NCI-H748 treated with DMSO at 0.1 percent for 48 hours (cell line): ENCODE results near the gene IRF5.
"Not testable (repeated sequence)": the region's sequence is repeated elsewhere in the genome, so short reads cannot be mapped to it uniquely, and the experiment has no call there.

ENCODE experiments used
- DNase-seq: peaks from one replicate; lab custom pipeline; 2025; lab: John Stamatoyannopoulos, UW

The IRF5 gene

DNA sequence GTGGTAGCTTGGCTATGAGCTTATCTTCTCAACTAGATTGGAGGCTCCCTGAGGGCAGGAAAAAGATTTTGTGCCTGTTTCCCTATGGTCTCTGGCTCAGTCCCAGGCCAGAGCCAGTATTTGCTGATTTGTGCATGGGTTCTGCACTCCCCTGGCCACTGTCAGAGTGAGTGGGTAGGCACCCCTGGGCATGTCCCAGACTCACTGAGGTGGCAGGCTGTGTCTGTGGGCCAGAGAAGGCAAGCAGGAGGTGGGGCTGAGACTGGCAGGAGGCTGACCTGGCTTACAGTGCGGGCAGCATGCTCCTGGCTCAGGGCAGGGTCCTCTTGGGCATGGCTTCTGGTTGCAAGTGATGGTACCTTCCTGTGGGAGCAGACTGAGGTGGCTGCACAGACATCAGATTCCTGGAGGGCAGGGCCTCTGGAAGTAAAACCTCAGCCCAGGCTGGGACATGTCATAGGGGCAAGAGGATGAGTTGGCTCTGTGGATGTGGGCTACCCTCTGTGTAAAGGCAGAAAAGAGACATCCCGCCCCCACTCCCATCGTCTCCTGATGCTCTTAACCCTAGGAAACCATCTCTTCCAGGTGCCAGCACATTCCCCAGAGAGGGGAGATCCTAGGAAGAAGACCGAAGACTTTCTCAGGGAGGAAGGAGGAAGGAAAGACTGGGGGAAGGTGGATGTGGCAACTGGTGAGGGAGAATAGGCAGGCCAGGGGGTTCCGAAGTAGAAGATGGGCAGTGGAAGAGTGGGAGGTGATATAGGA is 31.5 kb upstream of the IRF5 start:
- no peak for DNase-seq

DNA sequence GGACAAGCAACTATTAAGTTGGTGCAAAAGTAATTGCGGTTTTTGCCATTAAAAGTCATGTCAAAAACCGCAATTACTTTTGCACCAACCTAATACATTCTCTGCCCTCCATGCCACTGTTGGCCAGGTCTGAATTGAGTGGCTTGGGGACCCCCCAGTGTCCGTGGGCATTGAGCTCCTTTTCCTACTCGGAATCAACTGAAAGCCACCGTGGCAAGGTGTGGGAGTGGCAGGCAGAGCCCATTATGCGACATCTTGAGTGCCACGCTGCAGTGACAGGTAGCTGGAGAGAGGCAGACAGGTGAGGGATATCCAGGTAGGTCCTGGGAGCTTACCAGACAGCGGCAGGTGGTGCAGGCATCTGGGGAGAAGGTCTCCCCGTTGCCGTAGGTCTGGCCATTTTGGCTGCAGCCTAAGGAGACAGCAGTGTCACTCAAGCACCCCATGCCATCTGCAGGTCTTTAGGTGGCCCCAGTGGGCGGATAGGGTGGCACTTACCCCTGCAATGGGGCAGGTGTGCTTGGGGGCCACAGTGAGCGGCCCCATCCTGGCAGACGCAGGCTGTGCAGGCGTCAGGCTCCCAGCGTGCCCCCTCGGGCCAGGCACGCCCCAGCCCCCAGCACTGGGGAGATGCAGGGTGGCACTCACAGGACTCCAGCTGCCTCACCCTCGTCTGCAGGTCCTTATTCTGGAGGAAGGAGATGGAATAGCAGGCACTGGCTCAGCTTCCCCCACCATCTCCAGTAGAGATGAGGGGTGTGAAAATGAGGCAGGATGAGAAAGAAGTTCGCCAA is 30.8 kb upstream of the IRF5 start:
- no peak for DNase-seq

DNA sequence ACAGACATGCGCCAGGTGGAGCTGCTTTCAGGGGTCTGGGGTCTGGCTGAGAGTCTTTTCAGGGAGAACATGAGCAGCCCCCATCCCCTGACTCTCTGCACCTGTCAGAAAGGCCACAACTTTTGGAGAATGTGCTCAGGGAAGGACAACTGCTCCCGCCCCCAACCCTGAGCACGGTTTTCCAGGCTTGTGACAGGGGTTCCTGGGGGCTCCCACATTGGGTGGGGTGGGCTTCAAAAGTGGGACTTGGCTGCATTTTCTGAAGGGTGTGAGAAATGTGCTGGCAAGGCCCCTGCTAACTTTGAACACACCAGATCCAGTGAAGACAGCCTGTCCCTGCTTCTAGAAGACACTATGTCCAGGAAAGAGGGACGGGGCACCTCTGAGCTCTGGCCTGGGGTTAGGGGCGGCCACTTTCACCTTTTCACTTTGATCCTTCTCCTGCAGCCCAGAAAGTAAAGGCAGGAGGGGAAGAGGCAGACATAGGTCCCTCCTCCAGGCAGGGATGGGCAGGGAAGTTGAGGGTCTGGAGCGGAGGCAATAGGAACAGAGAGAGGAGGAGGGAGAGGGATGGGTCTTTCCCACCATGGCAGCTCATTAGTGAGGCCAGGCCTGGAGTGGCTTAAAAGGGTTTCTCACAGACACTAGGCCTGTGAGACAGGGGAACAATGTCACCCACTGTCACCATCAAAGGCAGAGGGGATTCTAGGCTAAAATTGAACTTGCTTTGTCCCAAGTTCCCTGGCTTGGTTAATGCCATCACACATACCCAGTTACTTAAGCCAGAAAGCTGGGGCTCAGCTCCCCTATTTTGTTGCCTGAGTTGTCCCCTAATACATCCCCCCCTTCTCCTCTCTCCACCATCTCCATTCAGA is 28.7 kb upstream of the IRF5 start:
- DNase-seq, result no peak

DNA sequence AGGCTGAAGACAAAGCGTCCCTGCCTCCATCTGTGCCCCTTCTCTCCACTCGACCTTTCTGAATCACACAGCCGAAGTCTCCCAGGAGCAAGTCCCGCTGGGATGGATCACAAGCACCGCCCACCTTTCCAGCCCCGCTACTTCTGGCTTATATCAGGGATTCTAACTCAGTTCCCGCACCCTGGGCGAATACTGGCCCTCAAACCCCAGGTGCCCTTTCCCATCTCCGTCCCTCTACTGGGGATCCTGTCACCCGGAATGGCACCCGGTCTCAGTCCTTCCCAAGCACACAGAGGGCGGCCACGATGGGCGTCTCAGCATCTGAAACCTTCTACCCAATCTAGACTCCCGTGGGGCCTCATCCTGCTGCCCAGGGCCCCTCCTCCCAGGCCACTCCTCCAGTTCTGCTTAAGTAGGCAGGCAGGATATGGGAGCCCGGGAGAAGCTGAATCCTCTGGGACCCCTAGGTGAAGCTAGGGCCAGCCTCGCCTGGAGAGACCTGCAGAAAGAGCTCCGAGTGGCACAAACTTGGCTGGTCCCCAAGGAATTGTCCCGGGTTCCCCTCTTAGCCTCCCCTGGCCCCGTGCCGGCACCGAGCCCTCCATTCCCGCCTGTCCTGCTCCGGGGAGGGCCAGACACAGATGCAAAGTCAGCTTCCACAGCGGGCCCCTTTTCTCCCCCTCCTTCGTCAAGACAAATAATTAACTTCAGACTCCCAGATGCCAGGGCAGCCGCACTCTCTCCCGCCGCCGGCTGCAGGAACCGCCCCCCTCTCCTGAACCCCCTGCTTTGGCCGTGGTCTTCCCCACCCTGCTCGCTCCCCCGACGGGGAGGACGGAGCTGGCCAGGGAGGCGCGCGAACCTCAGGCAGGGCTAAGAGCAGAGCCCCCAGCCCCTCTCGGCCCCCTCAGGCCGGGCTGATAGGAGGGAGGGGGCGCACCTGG is 27.8 kb upstream of the IRF5 start:
- DNase-seq, result no peak

DNA sequence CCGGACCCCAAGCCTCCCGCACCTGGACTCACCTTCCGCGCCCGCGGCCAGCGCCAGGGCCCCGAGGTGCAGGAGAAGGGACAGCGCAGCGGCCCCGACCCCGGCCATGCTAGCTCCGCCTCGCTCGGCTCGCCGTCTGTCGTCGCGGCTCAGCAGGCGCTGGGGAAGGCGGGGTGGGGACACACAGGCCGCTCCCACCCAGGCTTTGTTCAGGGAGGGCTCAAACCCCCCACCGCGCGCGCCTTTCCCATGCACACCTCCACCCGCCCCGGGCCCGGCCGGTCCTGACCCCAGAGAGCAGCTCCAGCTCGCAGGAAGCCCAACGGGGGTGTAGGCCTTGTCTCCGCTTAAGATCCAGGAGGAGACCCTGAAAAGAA is 27.2 kb upstream of the IRF5 start, which contains the start of gene KCP:
KCP (minus strand) TSS at position 141 of the 377 bp plus-strand sequence; CDS start at position 108, 33 bp downstream.
- DNase-seq, result no peak

DNA sequence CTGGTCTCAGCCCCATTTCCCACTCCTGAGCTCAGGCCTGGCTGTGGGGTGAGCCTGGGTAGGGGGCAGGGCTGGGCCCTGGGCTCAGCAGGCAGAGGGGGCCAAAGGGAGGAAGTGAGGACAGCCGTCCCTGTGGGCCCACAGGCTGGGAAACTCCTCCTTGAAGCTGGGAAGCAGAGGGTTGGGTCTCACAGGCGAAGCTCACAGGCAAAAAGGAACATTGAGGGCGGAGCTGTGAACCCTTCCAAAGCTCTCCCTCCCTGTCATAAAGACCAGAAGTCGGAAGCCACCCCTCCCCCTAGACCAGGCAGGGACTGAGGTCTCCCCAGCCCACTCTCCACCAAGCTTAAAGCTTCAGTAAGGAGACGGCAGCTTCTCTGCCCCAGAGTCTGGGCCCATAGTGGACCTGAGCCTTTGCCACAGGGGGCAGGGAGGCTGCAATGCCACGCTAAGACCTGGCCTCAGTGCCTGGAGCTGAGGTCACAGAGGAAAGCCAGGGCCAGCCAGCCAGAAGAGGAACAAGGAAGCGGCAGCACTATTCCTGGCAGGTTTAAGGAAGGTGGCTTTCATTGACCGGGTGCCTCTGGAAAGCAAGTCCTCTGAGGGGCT is 26.2 kb upstream of the IRF5 start:
- DNase-seq, result no peak

DNA sequence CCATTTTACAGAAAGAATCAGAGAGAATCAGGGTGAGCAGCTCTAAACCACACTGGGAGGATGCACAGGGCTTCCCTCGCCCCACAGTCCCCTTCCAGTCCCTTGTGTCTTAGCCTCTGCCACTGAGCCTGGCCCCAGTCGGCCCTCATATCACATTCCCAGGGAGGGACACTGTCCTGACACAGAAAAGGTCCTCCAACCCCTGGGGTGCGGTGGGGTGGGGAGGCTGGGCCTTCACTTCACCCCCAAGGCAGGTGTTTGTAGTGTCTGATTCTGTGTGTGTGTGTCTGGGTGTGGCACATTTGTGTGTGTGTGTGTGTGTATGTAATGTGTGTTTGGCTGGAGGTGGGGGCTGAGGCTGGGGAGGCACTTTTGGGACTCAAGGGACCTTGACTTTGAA is 25.4 kb upstream of the IRF5 start:
- DNase-seq, result no peak

DNA sequence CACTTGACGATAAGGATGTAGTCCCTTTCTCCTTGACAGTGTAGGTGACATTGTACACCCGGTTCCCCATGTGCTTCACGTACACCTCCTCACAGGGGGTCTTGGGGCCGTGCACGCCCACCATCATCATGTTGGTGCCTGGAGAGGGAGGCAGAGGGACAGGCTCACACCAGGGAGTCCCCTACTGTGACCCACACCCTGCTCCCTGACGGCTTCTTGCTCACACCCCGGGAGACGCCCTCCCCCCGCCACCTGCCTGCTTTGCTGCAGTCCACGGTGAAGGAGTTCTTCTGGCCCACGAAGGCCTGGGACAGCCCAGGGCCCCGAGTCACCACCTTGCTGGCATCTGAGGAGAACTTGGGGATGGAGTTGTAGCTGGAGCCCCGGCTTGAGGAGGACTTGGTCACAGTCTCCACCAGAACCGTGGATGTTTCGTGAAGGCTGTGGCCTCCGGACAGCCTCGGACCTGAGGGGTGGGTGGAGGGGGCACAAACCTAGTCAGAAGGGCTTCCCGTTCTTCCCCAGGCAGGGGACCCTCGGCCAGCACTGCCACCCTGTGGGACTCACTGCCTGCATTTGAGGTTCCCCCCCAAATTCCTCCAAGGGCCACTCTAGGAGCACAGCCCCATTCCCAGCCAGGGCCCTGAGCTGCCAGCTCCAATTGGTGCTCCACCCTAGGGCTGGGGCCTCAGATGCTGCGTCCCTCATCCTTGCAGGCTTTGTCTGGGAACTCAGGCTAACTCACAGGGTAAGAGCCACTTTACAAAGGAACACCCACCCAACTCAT is 24.8 kb upstream of the IRF5 start:
- not testable (repeated sequence) for DNase-seq

DNA sequence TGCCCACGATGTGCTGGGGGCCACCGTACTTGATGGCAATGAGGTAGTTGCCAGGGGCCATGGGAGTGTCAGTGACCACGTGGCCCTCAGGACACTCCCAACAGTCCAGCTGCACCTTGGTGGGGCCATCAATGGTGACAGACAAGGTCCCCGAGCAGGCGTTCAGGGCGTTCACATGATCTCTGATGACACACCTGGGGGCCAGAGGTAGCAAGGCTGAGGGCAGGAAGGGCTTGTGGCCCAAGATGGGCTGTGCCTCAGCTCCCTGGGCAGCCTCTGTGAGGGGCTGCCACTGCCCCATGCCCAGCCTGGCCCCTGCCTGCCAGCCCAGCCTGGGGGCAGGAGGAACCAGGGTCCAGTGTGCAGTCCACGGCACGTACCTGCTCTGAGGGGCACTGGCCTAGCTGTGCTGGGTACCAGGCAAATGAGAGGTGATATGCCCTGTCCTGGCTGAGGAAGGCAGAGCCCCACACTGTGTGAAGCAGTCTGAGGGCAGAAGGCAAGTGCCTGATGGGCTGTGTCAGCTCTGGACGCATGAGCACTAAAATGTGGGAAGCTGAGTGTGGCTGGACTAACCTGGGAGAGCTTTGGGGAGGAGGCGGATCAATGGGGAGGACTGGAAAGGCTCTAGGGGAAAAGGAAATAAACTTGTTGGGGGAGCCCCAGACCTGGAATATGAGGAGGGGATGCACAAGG is 23.7 kb upstream of the IRF5 start:
- DNase-seq, result no peak

DNA sequence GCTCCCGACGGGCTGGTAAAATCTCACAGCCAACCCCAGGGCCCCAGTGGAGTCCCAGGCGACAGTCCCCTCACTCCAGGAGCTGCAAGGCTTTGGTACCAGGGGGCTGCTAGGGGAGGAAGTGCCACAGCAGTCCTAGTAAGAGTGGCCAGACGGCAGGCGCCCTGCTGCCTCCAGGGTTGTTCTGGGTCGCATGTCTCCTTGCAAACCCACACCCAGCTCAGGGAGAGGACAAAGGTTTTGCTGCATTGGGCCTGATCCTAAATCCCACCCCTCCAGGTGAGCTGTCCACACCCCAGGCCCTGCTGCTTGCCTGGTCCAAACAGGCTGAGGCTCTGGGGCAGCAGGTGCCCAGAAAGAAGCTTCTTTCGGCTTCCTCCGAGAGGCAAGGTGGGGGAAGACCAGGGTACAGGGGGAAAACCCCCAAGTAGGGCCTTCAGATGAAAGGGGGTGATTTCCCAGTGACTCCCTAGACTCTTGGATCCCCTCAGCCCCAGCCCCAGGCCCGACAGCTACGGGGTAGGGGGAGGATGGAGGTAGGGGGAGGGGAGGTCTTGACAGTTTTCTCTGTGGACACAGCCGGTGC is 23.1 kb upstream of the IRF5 start:
- no peak for DNase-seq

DNA sequence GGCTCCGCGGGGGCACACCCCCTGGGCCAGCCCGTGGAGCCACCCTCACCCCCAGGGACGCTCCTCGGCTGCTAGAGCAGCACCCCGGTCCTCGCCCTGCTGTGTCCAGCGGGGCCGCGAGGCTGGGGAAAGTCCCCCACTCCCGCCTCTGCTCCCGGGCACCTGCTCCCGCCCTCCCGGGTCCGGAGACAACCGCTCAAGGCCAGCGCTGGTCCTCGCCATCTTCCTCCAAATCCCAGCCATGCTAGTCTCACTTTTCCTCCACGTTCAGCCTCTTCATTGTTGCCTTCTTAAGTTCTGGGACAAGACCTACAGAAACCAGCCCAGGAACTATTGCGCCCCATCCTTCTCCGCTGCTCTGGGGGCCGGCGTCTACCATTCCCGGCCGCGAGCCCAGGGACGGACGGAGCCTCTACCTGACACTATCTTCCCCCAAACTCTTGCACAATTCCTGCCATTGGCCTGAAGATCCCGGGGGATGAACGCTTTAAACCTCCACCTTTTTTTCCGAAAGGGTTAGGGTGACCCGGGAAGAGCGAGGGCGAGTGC is 22.4 kb upstream of the IRF5 start:
- DNase-seq, result no peak

DNA sequence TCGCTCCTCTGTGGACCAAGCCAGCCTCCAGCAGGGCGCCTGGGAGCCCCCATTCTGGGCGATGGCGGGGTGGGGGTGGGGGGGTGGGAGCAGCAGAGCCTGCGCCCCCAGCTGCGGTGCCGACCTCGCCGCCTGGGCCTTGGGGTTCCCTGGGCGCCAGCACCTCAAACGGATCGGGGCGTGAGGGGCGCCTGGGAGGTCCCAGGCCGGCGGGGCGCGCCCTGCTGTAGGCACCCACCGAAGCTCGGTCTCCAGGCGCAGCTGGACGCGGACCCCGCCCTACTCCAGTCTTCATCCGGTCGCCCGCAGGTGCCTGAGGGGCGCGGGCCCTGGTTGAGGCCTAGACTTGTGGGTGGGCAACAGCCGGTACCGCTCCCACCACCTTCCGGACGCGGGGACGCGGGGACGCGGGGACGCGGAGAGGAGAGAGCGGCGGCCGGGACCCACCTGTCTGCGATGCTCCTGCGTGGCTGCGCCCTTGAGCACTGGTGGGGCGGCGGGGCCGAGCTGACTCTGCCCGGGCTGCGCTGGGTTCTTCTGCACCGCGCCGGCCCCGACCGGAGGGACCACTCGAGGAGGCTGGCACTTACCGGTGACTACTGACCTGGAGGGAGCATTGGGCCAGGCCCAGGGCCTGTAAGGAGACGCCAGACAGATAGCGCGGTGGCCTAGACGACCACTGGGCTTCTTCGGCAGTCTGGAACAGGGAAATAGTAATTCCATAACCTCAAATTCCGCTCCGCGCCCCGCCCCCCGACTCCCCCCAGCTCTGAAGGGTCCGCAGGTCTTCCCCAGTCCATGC is 21.7 kb upstream of the IRF5 start:
- DNase-seq, result no peak

DNA sequence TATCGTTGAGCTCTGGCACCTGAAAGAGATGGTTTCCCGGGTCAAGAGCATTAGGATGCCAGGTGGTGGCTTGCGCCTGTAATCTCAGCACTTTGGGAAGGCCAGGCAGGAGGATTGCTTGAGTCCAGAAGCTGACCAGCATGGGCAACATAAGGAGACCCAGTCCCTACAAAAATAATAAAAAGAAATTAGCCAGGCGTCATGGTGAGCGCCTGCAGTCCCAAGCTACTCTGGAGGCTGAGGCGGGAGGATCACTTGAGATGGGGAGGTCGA is 21.1 kb upstream of the IRF5 start:
- no peak for DNase-seq

DNA sequence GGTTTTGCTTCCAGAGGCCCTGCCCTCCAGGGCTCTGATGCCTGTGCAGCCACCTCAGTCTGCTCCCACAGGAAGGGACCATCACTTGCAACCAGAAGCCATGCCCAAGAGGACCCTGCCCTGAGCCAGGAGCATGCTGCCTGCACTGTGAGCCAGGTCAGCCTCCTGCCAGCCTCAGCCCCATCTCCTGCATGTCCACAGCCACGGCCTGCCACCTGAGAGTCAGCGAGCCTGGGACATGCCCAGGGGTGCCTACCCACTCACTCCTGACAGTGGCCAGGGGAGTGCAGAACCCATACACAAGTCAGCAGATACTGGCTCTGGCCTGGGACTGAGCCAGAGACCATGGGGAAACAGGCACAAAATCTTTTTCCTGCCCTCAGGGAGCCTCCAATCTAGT is 20.6 kb upstream of the IRF5 start:
- no peak for DNase-seq

DNA sequence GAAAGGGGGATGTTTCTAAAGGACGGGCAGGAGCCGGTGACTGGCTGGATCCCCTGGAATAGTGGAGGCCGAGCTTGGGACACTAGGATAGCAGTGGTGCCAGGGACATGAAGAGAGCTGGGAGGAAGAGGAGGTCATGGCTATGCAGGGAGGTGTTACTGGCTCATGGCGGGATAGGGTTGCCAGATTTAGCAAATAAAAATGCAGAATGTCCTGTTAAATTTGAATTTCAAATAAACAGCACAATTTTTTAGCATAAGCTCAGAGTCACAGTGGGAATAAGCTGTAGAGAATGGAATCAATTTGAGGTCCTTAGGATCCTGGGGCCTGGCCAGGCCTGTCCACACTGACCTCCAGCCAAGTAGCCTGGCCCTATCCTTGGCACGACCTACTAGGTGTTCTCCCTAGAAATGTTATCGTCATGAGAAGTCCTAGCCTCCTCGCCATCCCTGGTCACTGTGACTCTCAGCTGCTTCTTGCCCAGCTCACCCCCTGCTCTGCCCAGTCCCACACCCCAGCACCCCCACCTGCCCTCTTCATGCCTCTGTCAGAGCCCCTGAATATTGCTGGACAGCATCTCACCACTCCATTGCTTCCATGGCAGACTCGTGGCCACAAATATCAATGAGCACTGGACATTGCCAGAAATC is 19.6 kb upstream of the IRF5 start:
- no peak for DNase-seq

DNA sequence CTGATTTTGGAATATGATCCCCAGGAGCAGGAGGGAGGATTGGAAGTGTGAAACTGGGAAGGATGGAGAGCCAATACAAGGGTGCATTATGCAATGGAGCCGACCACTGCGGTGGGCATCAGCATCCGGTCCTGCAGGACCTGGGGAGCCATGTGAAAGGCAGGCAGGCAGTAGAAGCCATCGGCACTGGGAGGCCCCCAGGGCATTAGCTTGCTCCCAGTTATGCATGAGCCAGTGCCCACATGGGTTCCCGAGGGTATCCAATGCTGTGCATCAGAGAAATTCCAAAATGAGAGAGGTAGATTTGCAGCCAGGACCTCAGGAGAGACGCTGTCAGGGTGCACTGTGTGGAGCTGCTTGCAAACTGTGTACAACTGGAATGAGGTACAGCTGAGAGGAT is 18.5 kb upstream of the IRF5 start:
- no peak for DNase-seq

DNA sequence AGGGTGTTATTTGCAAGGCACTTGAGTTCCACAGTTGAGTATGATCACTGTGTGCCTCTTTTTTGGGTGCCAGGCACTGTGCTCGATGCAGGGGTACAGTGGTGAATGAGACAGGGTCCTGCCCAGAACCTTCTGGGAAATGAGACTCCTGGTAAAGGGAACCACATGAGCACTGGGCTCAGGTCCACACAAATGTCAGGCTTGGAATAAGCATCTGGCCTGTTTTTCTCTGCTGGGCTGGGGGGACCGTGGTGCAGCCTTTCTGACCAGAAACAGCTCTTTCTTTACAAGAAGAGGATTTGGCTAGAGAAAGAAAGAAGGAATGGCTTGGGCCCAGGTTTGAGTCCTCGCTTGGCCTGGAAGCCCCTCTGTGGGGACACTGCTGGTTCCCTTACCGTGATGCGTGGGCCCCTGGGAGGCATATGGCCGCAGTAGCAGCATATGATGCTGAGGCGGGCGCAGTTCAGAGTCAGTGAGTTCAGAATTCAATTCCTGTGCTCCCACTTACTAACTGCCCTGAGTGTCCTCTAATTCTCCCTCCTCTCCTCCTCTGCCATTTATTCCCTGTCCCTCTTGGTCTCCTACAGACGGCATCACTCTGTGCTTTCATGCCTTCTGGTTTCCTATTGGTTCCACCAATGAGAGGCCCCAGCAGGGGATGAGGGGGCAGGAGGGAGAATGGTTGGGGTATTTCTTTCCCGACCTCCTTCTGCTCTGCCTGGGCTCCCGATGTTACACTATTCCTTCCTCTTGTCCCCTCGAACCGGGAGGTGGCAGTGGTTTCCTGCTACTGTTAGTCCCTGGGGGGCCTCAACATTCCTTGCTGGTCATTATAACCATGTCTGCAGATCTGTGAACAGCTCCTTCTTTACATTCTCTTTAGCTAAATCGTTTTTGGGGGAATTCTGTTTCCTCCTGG is 17.6 kb upstream of the IRF5 start:
- no peak for DNase-seq
